NB4 (cell line): ENCODE measurements around the gene GPX8.

ENCODE experiments used
- DNase-seq: peaks from one replicate; pipeline ENCODE4 v3.0.0; 2010; ENCODE audit warnings: low read depth
- H3K4me3 ChIP-seq: one replicate; pipeline ENCODE4 v1.5.1; 2011; ENCODE audit warnings: mild to moderate bottlenecking, low read depth, low read length, moderate library complexity
- MYC ChIP-seq: IDR thresholded peaks from 2 replicates; pipeline ENCODE4 v1.6.1; 2011; ENCODE audit warnings: low read depth, low read length
- POLR2A ChIP-seq: IDR thresholded peaks from 2 replicates; pipeline ENCODE4 v1.6.1; 2011; ENCODE audit warnings: mild to moderate bottlenecking; ENCODE audit not compliant: insufficient read length; ENCODE audit errors: extremely low read depth
- TF ChIP-seq, protein P1 (sequence below): IDR thresholded peaks from one replicate; pipeline ENCODE4 v1.5.1; 2012; ENCODE audit warnings: low read depth, low read length
- TF ChIP-seq, protein P2 (sequence below): IDR thresholded peaks from 2 replicates; pipeline ENCODE4 v1.6.1; 2011; ENCODE audit warnings: low read depth, low read length

Gene GPX8

DNA sequence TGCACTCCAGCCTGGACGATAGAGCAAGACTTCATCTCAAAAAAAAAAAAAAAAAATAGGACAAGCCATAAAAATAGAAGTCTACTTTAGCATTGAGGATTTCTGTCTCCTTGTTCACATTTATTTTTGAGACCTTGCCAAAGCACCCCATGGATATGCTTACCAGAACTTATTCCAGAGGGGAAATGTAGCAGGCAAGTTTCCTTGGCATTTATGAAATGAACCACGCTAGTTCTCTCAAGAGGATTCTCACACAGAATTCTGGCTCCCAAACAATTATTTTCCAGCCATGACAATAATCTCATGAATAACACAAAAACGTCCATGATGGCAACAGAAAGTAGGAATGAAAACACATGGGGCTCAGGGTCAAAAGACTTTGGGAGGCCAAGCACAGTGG is 23.4 kb upstream of the GPX8 start:
- TF ChIP-seq, protein P1, sequence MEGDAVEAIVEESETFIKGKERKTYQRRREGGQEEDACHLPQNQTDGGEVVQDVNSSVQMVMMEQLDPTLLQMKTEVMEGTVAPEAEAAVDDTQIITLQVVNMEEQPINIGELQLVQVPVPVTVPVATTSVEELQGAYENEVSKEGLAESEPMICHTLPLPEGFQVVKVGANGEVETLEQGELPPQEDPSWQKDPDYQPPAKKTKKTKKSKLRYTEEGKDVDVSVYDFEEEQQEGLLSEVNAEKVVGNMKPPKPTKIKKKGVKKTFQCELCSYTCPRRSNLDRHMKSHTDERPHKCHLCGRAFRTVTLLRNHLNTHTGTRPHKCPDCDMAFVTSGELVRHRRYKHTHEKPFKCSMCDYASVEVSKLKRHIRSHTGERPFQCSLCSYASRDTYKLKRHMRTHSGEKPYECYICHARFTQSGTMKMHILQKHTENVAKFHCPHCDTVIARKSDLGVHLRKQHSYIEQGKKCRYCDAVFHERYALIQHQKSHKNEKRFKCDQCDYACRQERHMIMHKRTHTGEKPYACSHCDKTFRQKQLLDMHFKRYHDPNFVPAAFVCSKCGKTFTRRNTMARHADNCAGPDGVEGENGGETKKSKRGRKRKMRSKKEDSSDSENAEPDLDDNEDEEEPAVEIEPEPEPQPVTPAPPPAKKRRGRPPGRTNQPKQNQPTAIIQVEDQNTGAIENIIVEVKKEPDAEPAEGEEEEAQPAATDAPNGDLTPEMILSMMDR: no peak
- TF ChIP-seq MYC (no peak), POLR2A (no peak)
- TF ChIP-seq, protein P2, sequence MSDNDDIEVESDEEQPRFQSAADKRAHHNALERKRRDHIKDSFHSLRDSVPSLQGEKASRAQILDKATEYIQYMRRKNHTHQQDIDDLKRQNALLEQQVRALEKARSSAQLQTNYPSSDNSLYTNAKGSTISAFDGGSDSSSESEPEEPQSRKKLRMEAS: no peak
- no peak for DNase-seq
- no peak overlapping the region for H3K4me3 ChIP-seq

DNA sequence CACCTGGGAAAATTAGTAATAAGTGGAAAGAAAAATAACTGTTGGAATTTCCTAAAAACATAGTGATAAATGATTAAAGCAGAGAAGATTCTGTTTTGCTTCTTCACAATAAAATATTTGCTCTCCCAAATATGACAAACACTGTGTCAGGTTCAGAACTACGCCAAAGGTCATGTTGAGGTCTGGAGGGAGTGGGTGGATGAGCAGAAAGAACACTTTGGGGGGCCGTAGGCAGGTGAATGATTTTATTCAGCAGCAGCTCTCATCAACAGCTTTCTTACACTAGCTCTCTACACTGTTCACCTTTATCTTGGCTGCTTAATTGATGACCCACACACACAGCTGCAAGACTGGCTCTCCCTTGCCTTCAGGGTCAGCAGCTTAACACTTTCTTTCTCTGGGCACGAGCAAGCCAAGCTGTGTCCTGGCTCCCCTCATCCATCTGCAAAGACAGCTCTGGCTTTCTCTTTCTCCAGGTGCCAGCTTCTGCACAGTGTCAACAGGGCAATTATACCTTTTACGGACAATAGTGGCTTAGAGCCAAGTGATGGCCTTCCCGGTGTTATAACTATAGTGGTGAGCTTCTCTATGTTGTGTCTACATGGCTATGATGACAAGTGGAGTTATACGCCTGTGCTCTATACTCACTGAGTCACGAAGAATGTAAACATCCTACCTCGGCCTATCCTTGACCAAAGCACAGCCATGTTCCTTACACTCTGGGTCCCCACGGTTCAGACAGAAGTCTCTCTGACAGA is 18.9 kb upstream of the GPX8 start:
- no peak overlapping the region for H3K4me3 ChIP-seq
- no peak for DNase-seq
- TF ChIP-seq, protein P1: no peak
- TF ChIP-seq, protein P2: no peak

- no peak for DNase-seq
- no peak overlapping the region for H3K4me3 ChIP-seq
- no peak for TF ChIP-seq MYC
- TF ChIP-seq POLR2A: no peak
- TF ChIP-seq, protein P1: no peak
- TF ChIP-seq, protein P2: no peak
Observed at GRCh38 chr5:55141945-55142690, 17.9 kb upstream of the GPX8 start.

DNA sequence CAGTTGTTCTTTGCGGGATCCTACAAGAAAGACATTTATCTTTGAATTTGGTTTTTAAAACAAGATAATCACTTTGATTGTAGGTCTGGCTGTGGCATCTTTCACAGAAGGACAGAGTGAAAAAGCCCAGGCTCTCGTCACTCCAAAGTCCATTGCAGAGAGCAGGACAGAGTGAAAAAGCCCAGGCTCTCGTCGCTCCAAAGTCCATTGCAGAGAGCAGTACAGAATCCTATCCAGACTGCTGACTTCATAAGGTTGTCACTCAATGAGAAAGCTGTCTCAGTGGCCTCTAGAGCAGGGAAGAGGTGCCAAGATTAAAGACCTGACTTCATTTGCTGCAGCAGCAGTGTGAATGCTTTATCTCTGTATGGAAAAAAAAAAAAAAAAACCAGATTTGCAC is 16.3 kb upstream of the GPX8 start:
- no peak for TF ChIP-seq MYC
- TF ChIP-seq, protein P1: no peak
- H3K4me3 ChIP-seq: no peak overlapping the region
- no peak for DNase-seq

DNA sequence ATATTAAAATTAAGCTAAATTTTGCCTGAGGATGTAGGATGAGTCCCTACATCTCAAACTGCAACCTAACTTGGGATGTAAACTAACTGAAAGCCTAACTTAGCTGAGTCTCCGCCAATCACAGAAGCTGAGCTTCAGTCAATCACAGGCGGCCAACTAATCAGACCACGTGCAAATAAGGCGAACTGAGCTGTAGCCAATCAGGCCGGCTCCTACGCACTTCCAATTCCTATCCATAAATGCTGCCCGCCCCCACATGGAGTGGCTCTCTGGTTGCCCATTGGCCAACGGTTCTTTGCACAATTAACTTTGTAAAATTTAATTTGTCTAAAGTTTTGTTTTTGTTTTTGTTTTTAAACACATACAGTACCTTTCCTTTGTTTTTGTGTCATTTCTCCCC is 13.9 kb upstream of the GPX8 start:
- H3K4me3 ChIP-seq: no peak overlapping the region
- TF ChIP-seq, protein P2: no peak
- TF ChIP-seq, protein P1: no peak
- TF ChIP-seq MYC: no peak
- no peak for TF ChIP-seq POLR2A
- DNase-seq: no peak
